ENCODE results near the gene ARID5B. TPM values are rescaled to one million over a fixed set of nuclear protein-coding genes. Genes with fewer than 3 reads are reported as not detected.

The ARID5B gene
- total RNA-seq, 1 experiment from 2014 or later, result 2.3 TPM

DNA sequence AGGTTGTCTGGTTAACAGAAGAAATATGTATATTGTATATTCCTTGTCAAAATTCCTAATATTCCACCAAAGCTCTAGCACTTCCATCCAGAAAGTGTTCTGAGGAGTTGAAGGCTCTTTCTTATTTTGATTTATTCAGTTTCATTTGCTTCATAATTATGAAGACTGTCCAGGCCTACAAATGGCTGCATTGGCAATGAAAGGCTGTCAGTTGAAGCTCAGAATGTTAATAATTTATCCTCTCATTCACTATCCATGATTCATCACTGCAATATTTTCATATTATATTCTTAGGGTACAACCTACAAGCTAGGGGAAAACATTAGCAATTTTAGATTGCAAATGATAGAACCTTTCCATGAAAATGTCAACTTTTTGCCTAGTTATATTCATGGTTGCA, 57.3 kb downstream of the ARID5B start:
- CTCF ChIA-PET, result no interaction called here
- no peak for DNase-seq (ENCODE audit: low spot score)
- no peaks in the 10 kb centered on the region for H3K27me3 Mint-ChIP-seq (ENCODE audit: low read depth)
- H3K27ac Mint-ChIP-seq, result no peak overlapping the region
- POLR2A ChIA-PET, result no interaction called here
- no peak for TF ChIP-seq JAZF1 (CRISPR knock-in tag; IDR thresholded peaks at IDR 0.05)
- TF ChIP-seq IRF1 (CRISPR knock-in tag; IDR thresholded peaks at IDR 0.05), result no peak
- no peak for TF ChIP-seq AR (CRISPR knock-in tag; IDR thresholded peaks at IDR 0.05)
- no peak for TF ChIP-seq EMX1 (CRISPR knock-in tag; IDR thresholded peaks at IDR 0.05)
- TF ChIP-seq, protein P1, sequence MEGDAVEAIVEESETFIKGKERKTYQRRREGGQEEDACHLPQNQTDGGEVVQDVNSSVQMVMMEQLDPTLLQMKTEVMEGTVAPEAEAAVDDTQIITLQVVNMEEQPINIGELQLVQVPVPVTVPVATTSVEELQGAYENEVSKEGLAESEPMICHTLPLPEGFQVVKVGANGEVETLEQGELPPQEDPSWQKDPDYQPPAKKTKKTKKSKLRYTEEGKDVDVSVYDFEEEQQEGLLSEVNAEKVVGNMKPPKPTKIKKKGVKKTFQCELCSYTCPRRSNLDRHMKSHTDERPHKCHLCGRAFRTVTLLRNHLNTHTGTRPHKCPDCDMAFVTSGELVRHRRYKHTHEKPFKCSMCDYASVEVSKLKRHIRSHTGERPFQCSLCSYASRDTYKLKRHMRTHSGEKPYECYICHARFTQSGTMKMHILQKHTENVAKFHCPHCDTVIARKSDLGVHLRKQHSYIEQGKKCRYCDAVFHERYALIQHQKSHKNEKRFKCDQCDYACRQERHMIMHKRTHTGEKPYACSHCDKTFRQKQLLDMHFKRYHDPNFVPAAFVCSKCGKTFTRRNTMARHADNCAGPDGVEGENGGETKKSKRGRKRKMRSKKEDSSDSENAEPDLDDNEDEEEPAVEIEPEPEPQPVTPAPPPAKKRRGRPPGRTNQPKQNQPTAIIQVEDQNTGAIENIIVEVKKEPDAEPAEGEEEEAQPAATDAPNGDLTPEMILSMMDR (IDR thresholded peaks at IDR 0.05), result no peak
- TF ChIP-seq TP53 (CRISPR knock-in tag; IDR thresholded peaks at IDR 0.05), result no peak
- TF ChIP-seq NFATC4 (CRISPR knock-in tag; IDR thresholded peaks at IDR 0.05), result no peak
- TF ChIP-seq ZBTB21 (CRISPR knock-in tag; IDR thresholded peaks at IDR 0.05; ENCODE audit: borderline replicate concordance), result no peak
- no peak for TF ChIP-seq USF2 (CRISPR knock-in tag; IDR thresholded peaks at IDR 0.05)
- no peak for TF ChIP-seq JUN (CRISPR knock-in tag; IDR thresholded peaks at IDR 0.05)
- TF ChIP-seq ATF3 (CRISPR knock-in tag; conservative IDR thresholded peaks at IDR 0.05), result no peak
- no peak for TF ChIP-seq FOXP1 (CRISPR knock-in tag; IDR thresholded peaks at IDR 0.05; ENCODE audit: borderline replicate concordance)
- no peak for TF ChIP-seq ZNF317 (CRISPR knock-in tag; IDR thresholded peaks at IDR 0.05; ENCODE audit: borderline replicate concordance, low read depth)
- H3K4me1 Mint-ChIP-seq, result peaks cover 2% of the 10 kb centered on the region
- H3K4me3 Mint-ChIP-seq, result no peak overlapping the region
- H3K9me3 Mint-ChIP-seq, result no peaks in the 10 kb centered on the region
- no peak for ATAC-seq
- no peaks in the 10 kb centered on the region for H3K36me3 Mint-ChIP-seq

DNA sequence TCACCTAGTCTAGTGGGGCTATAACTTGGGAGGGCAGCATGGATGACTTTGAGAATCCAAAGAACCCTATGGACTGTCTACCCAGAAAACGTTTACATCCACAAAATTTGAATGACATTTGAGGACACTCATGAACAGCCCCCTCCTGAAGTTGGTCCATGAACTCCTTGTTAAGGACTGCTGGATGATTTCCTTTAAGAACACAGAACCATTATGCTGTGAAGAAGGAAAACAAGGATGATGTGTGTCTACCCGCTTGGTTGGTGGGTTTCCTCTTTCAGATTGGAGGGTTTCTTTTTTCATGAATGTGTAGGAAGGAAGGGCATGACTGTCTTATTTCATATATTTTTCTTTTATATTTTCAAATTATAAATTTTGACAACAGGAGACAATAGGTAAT, 58.3 kb downstream of the ARID5B start:
- H3K4me3 Mint-ChIP-seq, result no peak overlapping the region
- ChIA-PET CTCF (no interaction called here), POLR2A (no interaction called here)
- peaks cover 12% of the 10 kb centered on the region for H3K4me1 Mint-ChIP-seq
- ATAC-seq (no peak), DNase-seq (ENCODE audit: low spot score) (no peak)
- H3K9me3 Mint-ChIP-seq, result no peaks in the 10 kb centered on the region
- no peaks in the 10 kb centered on the region for H3K36me3 Mint-ChIP-seq
- no peaks in the 10 kb centered on the region for H3K27me3 Mint-ChIP-seq (ENCODE audit: low read depth)
- no peak overlapping the region for H3K27ac Mint-ChIP-seq
- TF ChIP-seq ZNF219 (CRISPR knock-in tag; IDR thresholded peaks at IDR 0.05; ENCODE audit: borderline replicate concordance) (no peak), ZMAT4 (CRISPR knock-in tag; IDR thresholded peaks at IDR 0.05) (no peak), CBFB (CRISPR knock-in tag; IDR thresholded peaks at IDR 0.05; ENCODE audit: low read depth) (no peak), ATF2 (CRISPR knock-in tag; IDR thresholded peaks at IDR 0.05; ENCODE audit: borderline replicate concordance, low read depth) (no peak), SMAD4 (CRISPR knock-in tag; IDR thresholded peaks at IDR 0.05) (no peak), SOX15 (CRISPR knock-in tag; IDR thresholded peaks at IDR 0.05) (no peak), ZBTB43 (CRISPR knock-in tag; IDR thresholded peaks at IDR 0.05) (no peak), MXD4 (CRISPR knock-in tag; IDR thresholded peaks at IDR 0.05; ENCODE audit: borderline replicate concordance) (no peak), SP1 (CRISPR knock-in tag; conservative IDR thresholded peaks at IDR 0.05) (no peak), TP53 (CRISPR knock-in tag; IDR thresholded peaks at IDR 0.05) (no peak), PREB (CRISPR knock-in tag; IDR thresholded peaks at IDR 0.05; ENCODE audit: borderline replicate concordance) (no peak), JUN (CRISPR knock-in tag; IDR thresholded peaks at IDR 0.05) (no peak)
- TF ChIP-seq, protein P1 (IDR thresholded peaks at IDR 0.05), result no peak

Data from WTC11 (cell line).